ENCODE data around the gene HECA. TPM values are rescaled to one million over a fixed set of nuclear protein-coding genes. Genes with fewer than 3 reads are reported as not detected.

HECA gene
- total and polyA plus RNA-seq, 10 of the 15 experiments (the other 5 are each of a cell fraction or from before 2014, with no cell fraction given) = 0.52 to 7.2 (median 2.7) TPM

GRCh38 chr6:139099984-139100383 lies 34.9 kb upstream of the HECA start (continued):
- TF ChIP-seq, protein P1, sequence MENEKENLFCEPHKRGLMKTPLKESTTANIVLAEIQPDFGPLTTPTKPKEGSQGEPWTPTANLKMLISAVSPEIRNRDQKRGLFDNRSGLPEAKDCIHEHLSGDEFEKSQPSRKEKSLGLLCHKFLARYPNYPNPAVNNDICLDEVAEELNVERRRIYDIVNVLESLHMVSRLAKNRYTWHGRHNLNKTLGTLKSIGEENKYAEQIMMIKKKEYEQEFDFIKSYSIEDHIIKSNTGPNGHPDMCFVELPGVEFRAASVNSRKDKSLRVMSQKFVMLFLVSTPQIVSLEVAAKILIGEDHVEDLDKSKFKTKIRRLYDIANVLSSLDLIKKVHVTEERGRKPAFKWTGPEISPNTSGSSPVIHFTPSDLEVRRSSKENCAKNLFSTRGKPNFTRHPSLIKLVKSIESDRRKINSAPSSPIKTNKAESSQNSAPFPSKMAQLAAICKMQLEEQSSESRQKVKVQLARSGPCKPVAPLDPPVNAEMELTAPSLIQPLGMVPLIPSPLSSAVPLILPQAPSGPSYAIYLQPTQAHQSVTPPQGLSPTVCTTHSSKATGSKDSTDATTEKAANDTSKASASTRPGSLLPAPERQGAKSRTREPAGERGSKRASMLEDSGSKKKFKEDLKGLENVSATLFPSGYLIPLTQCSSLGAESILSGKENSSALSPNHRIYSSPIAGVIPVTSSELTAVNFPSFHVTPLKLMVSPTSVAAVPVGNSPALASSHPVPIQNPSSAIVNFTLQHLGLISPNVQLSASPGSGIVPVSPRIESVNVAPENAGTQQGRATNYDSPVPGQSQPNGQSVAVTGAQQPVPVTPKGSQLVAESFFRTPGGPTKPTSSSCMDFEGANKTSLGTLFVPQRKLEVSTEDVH (IDR thresholded peaks at IDR 0.05; ENCODE audit: low read depth, partially characterized antibody) = no peak
- TF ChIP-seq CHD2 (IDR thresholded peaks at IDR 0.05; ENCODE audit: borderline replicate concordance, low read depth, low read length) (no peak), SREBF1 (IDR thresholded peaks at IDR 0.05; ENCODE audit: low read length) (no peak; the same call in 1 of the 2 replicates), KDM1A (IDR thresholded peaks at IDR 0.05; ENCODE audit: borderline replicate concordance) (no peak), POLR2AphosphoS2 (IDR thresholded peaks at IDR 0.05; ENCODE audit: low read depth, low read length) (no peak), HCFC1 (IDR thresholded peaks at IDR 0.05; ENCODE audit: low read length) (no peak), MYB (IDR thresholded peaks at IDR 0.05; ENCODE audit: borderline replicate concordance, low read depth, low read length) (no peak), TCF12 (IDR thresholded peaks at IDR 0.05; ENCODE audit: low read depth, low read length) (no peak), SPI1 (IDR thresholded peaks at IDR 0.05; ENCODE audit: borderline replicate concordance, insufficient read depth, low read depth, low read length) (no peak), SMC3 (IDR thresholded peaks at IDR 0.05; ENCODE audit: borderline replicate concordance, low read length) (no peak), EZH2 (IDR thresholded peaks at IDR 0.05; ENCODE audit: borderline replicate concordance, control insufficient read depth, low read depth, low read length) (no peak), ESRRA (IDR thresholded peaks at IDR 0.05; ENCODE audit: low read length) (no peak), SMAD1 (IDR thresholded peaks at IDR 0.05; ENCODE audit: low read depth, partially characterized antibody) (no peak), HDAC2 (IDR thresholded peaks at IDR 0.05) (no peak), JUNB (IDR thresholded peaks at IDR 0.05) (peak; percentile 88)
- TF ChIP-seq, protein P2, sequence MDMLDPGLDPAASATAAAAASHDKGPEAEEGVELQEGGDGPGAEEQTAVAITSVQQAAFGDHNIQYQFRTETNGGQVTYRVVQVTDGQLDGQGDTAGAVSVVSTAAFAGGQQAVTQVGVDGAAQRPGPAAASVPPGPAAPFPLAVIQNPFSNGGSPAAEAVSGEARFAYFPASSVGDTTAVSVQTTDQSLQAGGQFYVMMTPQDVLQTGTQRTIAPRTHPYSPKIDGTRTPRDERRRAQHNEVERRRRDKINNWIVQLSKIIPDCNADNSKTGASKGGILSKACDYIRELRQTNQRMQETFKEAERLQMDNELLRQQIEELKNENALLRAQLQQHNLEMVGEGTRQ (IDR thresholded peaks at IDR 0.05; ENCODE audit: borderline replicate concordance, low read depth, low read length) = no peak
- TF ChIP-seq, protein P3, sequence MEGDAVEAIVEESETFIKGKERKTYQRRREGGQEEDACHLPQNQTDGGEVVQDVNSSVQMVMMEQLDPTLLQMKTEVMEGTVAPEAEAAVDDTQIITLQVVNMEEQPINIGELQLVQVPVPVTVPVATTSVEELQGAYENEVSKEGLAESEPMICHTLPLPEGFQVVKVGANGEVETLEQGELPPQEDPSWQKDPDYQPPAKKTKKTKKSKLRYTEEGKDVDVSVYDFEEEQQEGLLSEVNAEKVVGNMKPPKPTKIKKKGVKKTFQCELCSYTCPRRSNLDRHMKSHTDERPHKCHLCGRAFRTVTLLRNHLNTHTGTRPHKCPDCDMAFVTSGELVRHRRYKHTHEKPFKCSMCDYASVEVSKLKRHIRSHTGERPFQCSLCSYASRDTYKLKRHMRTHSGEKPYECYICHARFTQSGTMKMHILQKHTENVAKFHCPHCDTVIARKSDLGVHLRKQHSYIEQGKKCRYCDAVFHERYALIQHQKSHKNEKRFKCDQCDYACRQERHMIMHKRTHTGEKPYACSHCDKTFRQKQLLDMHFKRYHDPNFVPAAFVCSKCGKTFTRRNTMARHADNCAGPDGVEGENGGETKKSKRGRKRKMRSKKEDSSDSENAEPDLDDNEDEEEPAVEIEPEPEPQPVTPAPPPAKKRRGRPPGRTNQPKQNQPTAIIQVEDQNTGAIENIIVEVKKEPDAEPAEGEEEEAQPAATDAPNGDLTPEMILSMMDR (IDR thresholded peaks at IDR 0.05 in 2 of 3, conservative IDR thresholded peaks at IDR 0.05 in 1 of 3; ENCODE audit: control insufficient read depth in 2 of 3, extremely low read depth in 1 of 3, insufficient read depth in 1 of 3, low read depth in 3 of 3, low read length in 3 of 3) = no peak
- TF ChIP-seq, protein P4, sequence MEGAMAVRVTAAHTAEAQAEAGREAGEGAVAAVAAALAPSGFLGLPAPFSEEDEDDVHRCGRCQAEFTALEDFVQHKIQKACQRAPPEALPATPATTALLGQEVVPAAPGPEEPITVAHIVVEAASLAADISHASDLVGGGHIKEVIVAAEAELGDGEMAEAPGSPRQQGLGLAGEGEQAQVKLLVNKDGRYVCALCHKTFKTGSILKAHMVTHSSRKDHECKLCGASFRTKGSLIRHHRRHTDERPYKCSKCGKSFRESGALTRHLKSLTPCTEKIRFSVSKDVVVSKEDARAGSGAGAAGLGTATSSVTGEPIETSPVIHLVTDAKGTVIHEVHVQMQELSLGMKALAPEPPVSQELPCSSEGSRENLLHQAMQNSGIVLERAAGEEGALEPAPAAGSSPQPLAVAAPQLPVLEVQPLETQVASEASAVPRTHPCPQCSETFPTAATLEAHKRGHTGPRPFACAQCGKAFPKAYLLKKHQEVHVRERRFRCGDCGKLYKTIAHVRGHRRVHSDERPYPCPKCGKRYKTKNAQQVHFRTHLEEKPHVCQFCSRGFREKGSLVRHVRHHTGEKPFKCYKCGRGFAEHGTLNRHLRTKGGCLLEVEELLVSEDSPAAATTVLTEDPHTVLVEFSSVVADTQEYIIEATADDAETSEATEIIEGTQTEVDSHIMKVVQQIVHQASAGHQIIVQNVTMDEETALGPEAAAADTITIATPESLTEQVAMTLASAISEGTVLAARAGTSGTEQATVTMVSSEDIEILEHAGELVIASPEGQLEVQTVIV (IDR thresholded peaks at IDR 0.05; ENCODE audit: borderline replicate concordance, partially characterized antibody) = no peak
